Neural crest cell (in vitro differentiated cells): ENCODE data around the gene TK2. TPM values are rescaled to one million over a fixed set of nuclear protein-coding genes. Genes with fewer than 3 reads are reported as not detected.
A peak's percentile ranks its signal among the peaks of the same experiment; 100 is the strongest.

Experiments
- DNase-seq: peaks from one replicate; pipeline ENCODE4 v3.0.0; 2021; ENCODE audit warnings: low read depth, mixed read lengths, low spot score
- H3K27ac Mint-ChIP-seq: one replicate; pipeline ENCODE4 v1.8.0; 2021; ENCODE audit warnings: mild to moderate bottlenecking, mixed read lengths; ENCODE audit not compliant: unreplicated experiment
- H3K27me3 Mint-ChIP-seq: 2 replicates; pipeline ENCODE4 v1.8.0; 2021; ENCODE audit warnings: low read depth, mild to moderate bottlenecking, mixed read lengths
- H3K36me3 Mint-ChIP-seq: 2 replicates; pipeline ENCODE4 v1.8.0; 2021; ENCODE audit warnings: low read depth, mild to moderate bottlenecking, mixed read lengths
- H3K4me1 Mint-ChIP-seq: 2 replicates; pipeline ENCODE4 v1.8.0; 2021; ENCODE audit warnings: mixed read lengths
- H3K4me3 Mint-ChIP-seq: one replicate; pipeline ENCODE4 v1.8.0; 2021; ENCODE audit warnings: mild to moderate bottlenecking, mixed read lengths
- H3K9me3 Mint-ChIP-seq: 2 replicates; pipeline ENCODE4 v1.8.0; 2021; ENCODE audit warnings: mixed read lengths
- CTCF ChIP-seq: fragments of 200-600 bp; sonication (generic); conservative IDR thresholded peaks from 2 replicates; pipeline ENCODE4 v1.5.0; 2021; ENCODE audit warnings: antibody characterized with exemption, mild to moderate bottlenecking
- total RNA-seq: library from RNA; stranded (reverse); gene quantifications from 2 replicates; pipeline ENCODE4 v1.2.1, GENCODE V29; 2021

The TK2 gene
- total RNA-seq, 1 donor from 2014 or later = 16.3 TPM

DNA sequence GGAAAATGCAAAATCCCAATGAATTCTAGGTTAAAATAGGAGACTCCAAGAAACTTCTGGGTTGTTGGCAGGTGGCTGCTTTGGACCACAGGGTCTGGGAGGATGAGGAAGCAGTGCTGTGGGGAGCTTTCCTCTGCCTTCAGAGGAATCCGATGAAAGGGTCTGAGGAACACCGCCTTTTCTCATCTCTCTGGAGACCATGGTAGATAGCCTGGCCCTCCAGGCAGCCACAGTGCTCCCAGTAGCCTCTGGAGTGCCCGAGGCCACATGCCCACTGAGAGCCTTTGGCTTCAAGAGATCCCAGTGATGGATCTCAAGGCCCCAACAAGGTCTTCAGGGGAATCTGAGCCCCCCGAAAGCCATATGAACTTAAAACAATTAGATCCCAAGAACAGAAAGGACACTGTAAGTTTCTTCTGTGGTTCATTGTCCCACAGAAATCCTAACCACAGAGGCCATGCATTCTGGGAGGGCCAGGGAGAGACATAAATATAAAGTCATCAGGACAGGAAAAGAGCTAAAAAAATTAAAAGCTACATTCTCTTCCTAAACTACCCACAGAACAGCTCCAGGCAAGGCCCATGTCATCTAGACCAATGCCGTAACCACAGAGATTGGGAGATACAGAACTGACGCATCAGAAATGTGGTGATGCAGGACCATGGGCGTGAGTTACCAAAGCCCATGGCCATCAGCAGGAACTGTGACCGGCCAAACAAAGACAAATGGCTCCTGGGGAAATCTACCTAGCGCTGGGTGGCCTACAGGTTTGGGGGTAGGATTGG lies 24.3 kb downstream of the TK2 start:
- TF ChIP-seq CTCF = no peak
- Mint-ChIP-seq H3K27me3 (no peaks in the 10 kb centered on the region), H3K4me3 (no peak overlapping the region), H3K4me1 (peaks cover 7% of the 10 kb centered on the region), H3K9me3 (no peaks in the 10 kb centered on the region), H3K36me3 (peaks cover 6% of the 10 kb centered on the region), H3K27ac (peak overlapping the region; percentile 37)
- DNase-seq = no peak

- Mint-ChIP-seq H3K4me3 (no peak overlapping the region), H3K9me3 (no peaks in the 10 kb centered on the region), H3K27ac (no peak overlapping the region), H3K27me3 (no peaks in the 10 kb centered on the region), H3K36me3 (peaks cover 10% of the 10 kb centered on the region), H3K4me1 (peaks cover 11% of the 10 kb centered on the region)
- TF ChIP-seq CTCF = no peak
- DNase-seq = no peak
These were observed 25.2 kb downstream of the TK2 start for GRCh38 chr16:66524601-66525164.

DNA sequence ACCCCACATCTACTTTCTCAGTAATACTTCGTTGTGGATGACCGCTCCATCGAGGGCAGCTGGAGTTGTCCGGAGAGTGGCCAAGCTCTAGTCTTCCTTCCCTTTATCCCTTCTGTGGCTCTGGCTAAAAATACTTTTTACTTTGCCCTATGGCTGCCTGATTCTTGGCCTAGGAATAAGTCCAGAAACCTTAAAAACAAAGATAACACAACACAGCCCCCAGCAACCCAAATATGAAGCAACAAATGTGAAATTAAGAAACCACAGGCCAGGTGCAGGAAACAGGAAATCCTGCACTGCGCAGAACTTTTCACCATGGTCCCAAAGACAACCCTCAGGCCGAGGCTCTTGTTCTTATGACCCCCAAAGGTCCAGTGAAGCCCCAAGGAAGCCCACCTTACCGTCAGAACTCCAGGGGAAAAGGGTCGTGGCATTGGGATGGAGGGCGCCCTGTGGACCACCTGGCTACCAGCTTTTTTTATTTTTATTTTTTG lies 26.0 kb downstream of the TK2 start:
- peaks cover 11% of the 10 kb centered on the region for H3K4me1 Mint-ChIP-seq
- H3K4me3 Mint-ChIP-seq = no peak overlapping the region
- no peaks in the 10 kb centered on the region for H3K9me3 Mint-ChIP-seq
- no peaks in the 10 kb centered on the region for H3K27me3 Mint-ChIP-seq
- no peak overlapping the region for H3K27ac Mint-ChIP-seq
- peaks cover 10% of the 10 kb centered on the region for H3K36me3 Mint-ChIP-seq
- TF ChIP-seq CTCF = no peak
- DNase-seq = no peak

DNA sequence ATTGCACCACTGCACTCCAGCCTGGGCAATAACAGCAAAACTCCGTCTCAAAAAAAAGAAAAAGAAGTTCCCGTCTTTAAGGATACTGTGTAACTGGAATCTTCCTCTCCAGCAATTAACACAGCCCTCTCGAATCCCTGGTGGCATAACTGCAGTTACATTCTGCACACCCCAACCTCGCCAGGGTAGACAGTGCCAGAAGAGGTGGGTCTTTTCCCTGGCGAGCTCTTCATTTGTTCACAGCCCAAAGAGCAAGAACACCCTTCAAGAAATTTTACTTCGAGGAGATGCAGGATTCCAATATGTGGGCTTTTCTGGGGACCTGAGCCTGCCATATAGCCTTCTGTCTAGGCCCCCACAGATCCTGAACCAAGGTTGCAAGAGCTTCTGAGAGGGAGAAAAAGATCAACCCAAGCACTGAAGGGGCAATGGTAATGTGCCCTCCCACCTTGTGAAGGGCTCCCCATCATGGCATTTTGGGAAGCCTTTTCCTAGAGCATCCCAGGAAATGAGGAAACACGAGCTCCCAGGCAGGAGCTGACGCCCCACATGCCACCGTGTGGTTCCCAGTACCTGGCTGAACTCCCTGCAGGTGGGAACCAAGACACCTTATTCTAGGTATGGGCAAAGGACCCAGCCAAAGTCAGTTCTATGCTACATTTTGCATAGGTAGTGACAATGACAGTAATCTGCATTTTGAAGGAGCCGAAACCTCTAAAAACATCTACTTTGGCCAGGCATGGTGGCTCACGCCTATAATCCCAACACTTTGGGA lies 26.9 kb downstream of the TK2 start:
- Mint-ChIP-seq H3K27me3 (no peaks in the 10 kb centered on the region), H3K4me3 (no peak overlapping the region), H3K9me3 (no peaks in the 10 kb centered on the region), H3K4me1 (peaks cover 16% of the 10 kb centered on the region), H3K27ac (no peak overlapping the region), H3K36me3 (peaks cover 10% of the 10 kb centered on the region)
- no peak for DNase-seq
- TF ChIP-seq CTCF = no peak

DNA sequence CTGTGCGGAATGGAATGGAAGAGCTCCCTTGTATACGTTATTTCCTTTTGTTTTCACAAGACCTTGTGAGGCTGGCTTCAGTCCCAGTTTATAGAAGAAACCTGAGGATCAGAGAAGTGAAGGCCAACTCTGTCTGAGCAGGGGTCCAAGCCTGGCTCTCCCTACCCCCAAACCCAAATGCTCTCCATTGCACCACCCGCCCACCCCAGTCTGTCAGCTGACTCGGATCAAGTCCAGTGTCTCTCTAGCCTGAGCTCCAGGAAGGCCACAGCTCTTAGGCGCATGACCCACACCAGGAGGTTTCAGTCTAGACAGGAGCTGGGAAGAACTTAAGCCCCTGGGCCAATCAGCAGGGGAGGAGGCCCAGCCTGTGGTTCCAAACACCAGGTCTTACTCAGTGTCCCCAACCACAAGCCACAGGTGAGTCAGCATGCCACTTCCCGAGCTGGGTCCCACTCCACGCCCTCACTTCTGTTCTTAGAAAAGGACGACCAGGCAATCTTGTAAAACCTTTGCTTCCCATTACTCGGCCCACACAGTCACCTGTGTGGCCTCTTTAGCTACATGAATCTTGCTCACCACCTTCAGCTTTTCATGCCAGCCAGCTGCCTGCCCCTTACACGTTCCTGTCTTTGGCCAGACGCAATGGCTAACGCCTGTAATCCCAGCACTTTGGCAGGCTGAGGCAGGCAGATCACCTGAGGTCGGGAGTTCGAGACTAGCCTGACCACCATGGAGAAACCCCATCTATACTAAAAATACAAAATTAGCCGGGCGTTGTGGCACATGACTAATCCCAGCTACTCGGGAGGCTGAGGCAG lies 27.8 kb downstream of the TK2 start:
- Mint-ChIP-seq H3K9me3 (no peaks in the 10 kb centered on the region), H3K27me3 (no peaks in the 10 kb centered on the region)

More for the DNA sequence above, 27.8 kb downstream of the TK2 start:
- Mint-ChIP-seq H3K27ac (peak overlapping the region; percentile 92), H3K4me1 (peaks cover 24% of the 10 kb centered on the region), H3K4me3 (no peak overlapping the region), H3K36me3 (peaks cover 10% of the 10 kb centered on the region)
- DNase-seq = no peak
- no peak for TF ChIP-seq CTCF
